Endothelial cell (in vitro differentiated cells): ENCODE results near the gene SGCD. TPM values are rescaled to one million over a fixed set of nuclear protein-coding genes. Genes with fewer than 3 reads are reported as not detected.

Experiments used
- DNase-seq: peaks from one replicate; pipeline ENCODE4 v3.0.0; 2021; ENCODE audit warnings: low spot score
- H3K27ac Mint-ChIP-seq: one replicate; pipeline ENCODE4 v1.8.0; 2021; ENCODE audit warnings: mixed read lengths, inconsistent platforms; ENCODE audit not compliant: unreplicated experiment
- H3K27me3 Mint-ChIP-seq: one replicate; pipeline ENCODE4 v1.8.0; 2021; ENCODE audit warnings: mild to moderate bottlenecking, moderate library complexity, mixed read lengths, inconsistent platforms; ENCODE audit not compliant: unreplicated experiment
- H3K36me3 Mint-ChIP-seq: one replicate; pipeline ENCODE4 v1.8.0; 2021; ENCODE audit warnings: mild to moderate bottlenecking, low read depth, mixed read lengths, inconsistent platforms; ENCODE audit not compliant: unreplicated experiment
- H3K4me1 Mint-ChIP-seq: one replicate; pipeline ENCODE4 v1.8.0; 2021; ENCODE audit warnings: mild to moderate bottlenecking, mixed read lengths, inconsistent platforms; ENCODE audit not compliant: unreplicated experiment
- H3K4me3 Mint-ChIP-seq: one replicate; pipeline ENCODE4 v1.8.0; 2021; ENCODE audit warnings: mild to moderate bottlenecking, mixed read lengths, inconsistent platforms; ENCODE audit not compliant: unreplicated experiment
- H3K9me3 Mint-ChIP-seq: one replicate; pipeline ENCODE4 v1.8.0; 2021; ENCODE audit warnings: mixed read lengths, inconsistent platforms; ENCODE audit not compliant: unreplicated experiment
- CTCF ChIP-seq: fragments of 200-600 bp; sonication (generic); IDR thresholded peaks from one replicate; pipeline ENCODE4 v1.5.0; 2021; ENCODE audit warnings: antibody characterized with exemption; ENCODE audit not compliant: unreplicated experiment
- total RNA-seq: library from RNA; stranded (reverse); fragmentation: NEBNext Ultra II Directional; extraction: Animal tissue kit (Norgen Biotek cat#: 25700); gene quantifications from one replicate; pipeline ENCODE4 v1.2.1, GENCODE V29; 2021; ENCODE audit not compliant: unreplicated experiment

The SGCD gene
- total RNA-seq, 1 donor from 2014 or later = 1.2 TPM

- Mint-ChIP-seq H3K36me3 (no peaks in the 10 kb centered on the region), H3K27me3 (no peaks in the 10 kb centered on the region), H3K9me3 (no peaks in the 10 kb centered on the region), H3K27ac (no peak overlapping the region), H3K4me3 (no peak overlapping the region), H3K4me1 (no peaks in the 10 kb centered on the region)
- no peak for TF ChIP-seq CTCF
- DNase-seq = no peak
These were observed 12.5 kb upstream of the SGCD start for GRCh38 chr5:156314416-156314815.

GRCh38 chr5:156322666-156323065 is 4.3 kb upstream of the SGCD start:
- no peaks in the 10 kb centered on the region for H3K36me3 Mint-ChIP-seq
- H3K27ac Mint-ChIP-seq = no peak overlapping the region
- H3K4me3 Mint-ChIP-seq = no peak overlapping the region
- no peaks in the 10 kb centered on the region for H3K27me3 Mint-ChIP-seq
- no peak for TF ChIP-seq CTCF
- no peaks in the 10 kb centered on the region for H3K9me3 Mint-ChIP-seq
- H3K4me1 Mint-ChIP-seq = peaks cover 5% of the 10 kb centered on the region
- DNase-seq = no peak

GRCh38 chr5:156327296-156327695 is 332 bp downstream of the SGCD start:
- peak overlapping the region; percentile 2 for H3K27ac Mint-ChIP-seq
- no peak overlapping the region for H3K4me3 Mint-ChIP-seq

GRCh38 chr5:156328161-156328560 is 1.2 kb downstream of the SGCD start:
- no peak for TF ChIP-seq CTCF
- Mint-ChIP-seq H3K36me3 (no peaks in the 10 kb centered on the region), H3K27ac (no peak overlapping the region), H3K9me3 (no peaks in the 10 kb centered on the region), H3K4me3 (no peak overlapping the region), H3K4me1 (peaks cover 11% of the 10 kb centered on the region), H3K27me3 (no peaks in the 10 kb centered on the region)
- DNase-seq = no peak

More at GRCh38 chr5:156327296-156327695, 332 bp downstream of the SGCD start:
- H3K27me3 Mint-ChIP-seq = no peaks in the 10 kb centered on the region
- no peak for TF ChIP-seq CTCF
- no peaks in the 10 kb centered on the region for H3K9me3 Mint-ChIP-seq
- H3K4me1 Mint-ChIP-seq = peaks cover 11% of the 10 kb centered on the region
- H3K36me3 Mint-ChIP-seq = no peaks in the 10 kb centered on the region
- DNase-seq = no peak

- Mint-ChIP-seq H3K27me3 (no peaks in the 10 kb centered on the region), H3K9me3 (no peaks in the 10 kb centered on the region), H3K4me3 (no peak overlapping the region), H3K36me3 (no peaks in the 10 kb centered on the region), H3K27ac (no peak overlapping the region), H3K4me1 (peaks cover 11% of the 10 kb centered on the region)
- no peak for DNase-seq
- TF ChIP-seq CTCF = no peak
These were observed 1.8 kb downstream of the SGCD start for GRCh38 chr5:156328766-156329165.
